ENCODE data around the gene PLCD1.
"Not testable (repeated sequence)": the region's sequence is repeated elsewhere in the genome, so short reads cannot be mapped to it uniquely, and the experiment has no call there.

PLCD1 gene

GRCh38 chr3:38029400-38030125, at the start of gene PLCD1:
Gene PLCD1, minus strand, starts transcription at chr3:38029642. Its CDS starts 103 bp downstream, at chr3:38029539.
- DNase-seq, result peak; percentile 51 to 66

GRCh38 chr3:38077073-38077472, 47.6 kb upstream of the PLCD1 start:
- not testable (repeated sequence) for DNase-seq

DNA sequence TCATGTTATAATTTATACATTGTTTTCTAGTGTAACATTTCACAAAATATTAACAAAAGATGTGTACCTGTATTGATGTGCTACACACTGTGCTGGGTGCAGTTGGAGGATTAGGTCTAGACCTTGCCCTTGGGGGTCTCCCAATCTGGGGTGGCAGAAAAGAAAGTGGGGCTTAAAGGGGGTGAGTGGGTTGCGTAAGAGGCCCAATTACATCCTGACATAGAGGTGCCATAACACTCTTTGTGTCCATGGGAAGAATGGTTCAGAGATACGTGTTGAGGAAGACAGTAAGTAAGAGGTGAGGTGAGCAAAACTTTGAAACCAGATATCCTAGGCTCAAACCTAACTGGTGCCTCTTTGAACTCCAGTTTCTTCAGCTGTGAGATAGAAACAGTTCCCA, 40.6 kb upstream of the PLCD1 start:
- no peak for DNase-seq

GRCh38 chr3:38067508-38068233, 38.2 kb upstream of the PLCD1 start:
- no peak for DNase-seq

GRCh38 chr3:38064453-38064852, 35.0 kb upstream of the PLCD1 start:
- not testable (repeated sequence) for DNase-seq

DNA sequence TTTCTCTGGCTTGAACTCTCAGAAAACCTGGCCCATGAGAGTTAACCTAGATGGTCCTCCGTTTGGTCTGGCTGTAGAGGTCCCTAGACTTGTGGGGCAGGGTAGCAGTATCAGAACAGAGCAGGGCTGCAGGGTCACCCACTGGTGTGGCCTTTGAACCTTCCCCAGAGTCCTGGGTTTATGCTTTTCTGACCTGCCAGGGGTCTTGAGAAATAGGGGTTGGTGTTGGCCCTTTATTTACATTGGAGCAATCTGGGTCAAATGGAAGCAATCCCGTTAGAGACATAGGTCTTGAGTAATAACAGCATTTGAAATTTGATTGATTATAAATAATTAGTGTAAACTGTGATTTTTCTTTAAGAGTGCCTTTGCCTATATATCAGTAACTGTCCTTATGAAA, 33.4 kb upstream of the PLCD1 start:
- DNase-seq, result no peak

- DNase-seq, result no peak
These were observed 30.1 kb upstream of the PLCD1 start for GRCh38 chr3:38059591-38059990.

GRCh38 chr3:38059148-38059547, 29.7 kb upstream of the PLCD1 start:
- DNase-seq, result no peak

- DNase-seq, result no peak
These were observed 25.1 kb upstream of the PLCD1 start for GRCh38 chr3:38054499-38055001.

DNA sequence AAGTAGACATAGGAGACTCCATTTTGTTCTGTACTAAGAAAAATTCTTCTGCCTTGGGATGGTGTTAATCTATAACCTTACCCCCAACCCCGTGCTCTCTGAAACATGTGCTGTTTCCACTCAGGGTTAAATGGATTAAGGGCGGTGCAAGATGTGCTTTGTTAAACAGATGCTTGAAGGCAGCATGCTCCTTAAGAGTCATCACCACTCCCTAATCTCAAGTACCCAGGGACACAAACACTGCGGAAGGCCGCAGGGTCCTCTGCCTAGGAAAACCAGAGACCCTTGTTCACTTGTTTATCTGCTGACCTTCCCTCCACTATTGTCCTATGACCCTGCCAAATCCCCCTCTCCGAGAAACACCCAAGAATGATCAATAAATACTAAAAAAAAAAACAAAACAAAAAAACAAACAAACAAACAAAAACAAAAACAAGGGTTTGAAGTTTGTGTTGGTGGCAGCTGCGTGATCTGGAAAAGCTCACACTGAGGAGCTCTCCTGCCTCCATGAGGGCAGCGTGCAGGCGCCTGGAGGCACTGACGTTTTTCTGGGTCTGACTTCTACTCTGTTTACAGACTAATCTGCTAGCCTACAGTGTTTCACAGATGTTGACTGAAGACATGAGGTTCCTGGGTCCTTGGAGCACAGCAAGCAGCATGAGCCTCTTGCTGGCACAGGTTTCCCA, 24.5 kb upstream of the PLCD1 start:
- DNase-seq, result not testable (repeated sequence)

- DNase-seq, result not testable (repeated sequence)
These were observed 23.8 kb upstream of the PLCD1 start for GRCh38 chr3:38053286-38053685.

- no peak for DNase-seq
These were observed 21.7 kb upstream of the PLCD1 start for GRCh38 chr3:38051131-38051530.

- no peak for DNase-seq
These were observed 20.1 kb upstream of the PLCD1 start for GRCh38 chr3:38049358-38050126.

DNA sequence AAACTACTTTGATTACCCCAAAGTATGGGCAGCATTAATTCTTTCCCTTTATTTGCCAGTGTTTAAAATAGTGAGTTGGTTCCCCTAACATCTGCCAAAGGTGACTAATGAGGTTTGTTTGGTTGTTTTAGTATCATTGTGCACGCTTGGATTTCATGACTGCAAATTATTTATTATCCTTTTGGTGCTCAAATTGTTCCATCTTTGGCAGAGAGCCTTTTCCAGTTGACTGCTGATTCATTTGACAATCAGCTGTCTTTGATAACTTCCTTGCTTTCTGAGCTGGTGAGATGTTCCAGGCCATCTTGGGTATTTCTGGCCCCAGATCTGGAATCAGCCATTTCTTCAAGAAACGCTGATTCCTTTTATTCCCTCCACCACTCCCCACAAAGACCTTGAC, 18.5 kb upstream of the PLCD1 start:
- no peak for DNase-seq

GRCh38 chr3:38046821-38047220, 17.4 kb upstream of the PLCD1 start:
- DNase-seq, result no peak

GRCh38 chr3:38046027-38046426, 16.6 kb upstream of the PLCD1 start:
- DNase-seq, result no peak

- DNase-seq, result no peak
These were observed 14.0 kb upstream of the PLCD1 start for GRCh38 chr3:38043486-38043885.

- DNase-seq, result no peak
These were observed 11.0 kb upstream of the PLCD1 start for GRCh38 chr3:38040401-38040800.

GRCh38 chr3:38039899-38040261, 10.4 kb upstream of the PLCD1 start:
- DNase-seq, result peak; percentile 68 to 74

DNA sequence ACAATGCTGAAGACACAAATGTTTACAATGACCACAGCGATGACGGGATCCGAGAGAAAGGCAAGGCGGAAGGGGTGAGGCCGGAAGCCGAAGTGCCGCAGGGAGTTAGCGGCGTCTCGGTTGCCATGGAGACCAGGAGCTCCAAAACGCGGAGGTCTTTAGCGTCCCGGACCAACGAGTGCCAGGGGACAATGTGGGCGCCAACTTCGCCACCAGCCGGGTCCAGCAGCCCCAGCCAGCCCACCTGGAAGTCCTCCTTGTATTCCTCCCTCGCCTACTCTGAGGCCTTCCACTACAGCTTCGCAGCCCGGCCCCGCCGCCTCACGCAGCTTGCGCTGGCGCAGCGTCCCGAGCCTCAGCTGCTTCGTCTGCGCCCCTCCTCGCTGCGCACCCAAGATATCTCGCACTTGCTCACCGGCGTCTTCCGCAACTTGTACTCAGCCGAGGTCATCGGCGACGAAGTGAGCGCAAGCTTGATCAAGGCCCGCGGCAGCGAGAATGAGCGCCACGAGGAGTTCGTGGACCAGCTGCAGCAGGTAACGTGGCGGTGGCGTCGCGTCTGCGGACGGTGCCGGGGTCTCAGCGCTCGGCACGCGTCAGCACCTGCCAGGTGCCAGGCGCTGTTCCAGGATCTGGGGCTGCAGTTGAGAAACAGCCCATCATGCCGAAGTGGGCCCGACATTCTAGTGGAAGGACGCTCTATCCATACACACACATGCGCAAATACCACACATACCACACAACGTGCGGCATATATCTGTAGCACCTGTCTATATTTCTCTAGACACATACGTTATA, 9.9 kb upstream of the PLCD1 start, which contains the start of gene DLEC1:
Gene DLEC1 (plus strand): TSS at position 108 of the 798 bp plus-strand sequence. CDS start 18 bp downstream, at position 126.
- DNase-seq, result peak; percentile 88

- peak; percentile 31 to 72 for DNase-seq
These were observed 9.0 kb upstream of the PLCD1 start for GRCh38 chr3:38038447-38038911.

GRCh38 chr3:38036906-38037305, 7.5 kb upstream of the PLCD1 start:
- DNase-seq, result no peak

Data from CD4-positive, alpha-beta T cell treated with Interleukin-1 beta for 1 hour (primary cell).